HepG2 (cell line): ENCODE data around the gene CABLES2. TPM values are rescaled to one million over a fixed set of nuclear protein-coding genes. Genes with fewer than 3 reads are reported as not detected.
A peak's percentile ranks its signal among the peaks of the same experiment; 100 is the strongest.

Experiments used
- CBFB ChIP-seq: sonication (generic); formaldehyde crosslinking; IDR thresholded peaks from 2 replicates; pipeline ENCODE4 v1.4.0; 2020; ENCODE audit warnings: missing genetic modification reagents
- DMAP1 ChIP-seq: IDR thresholded peaks from 2 replicates; pipeline ENCODE4 v1.6.1; 2016
- GABPB1 ChIP-seq: IDR thresholded peaks from 2 replicates; pipeline ENCODE4 v1.6.1; 2016; ENCODE audit warnings: mild to moderate bottlenecking, missing genetic modification reagents, moderate library complexity, missing compliant biosample characterization
- MAZ ChIP-seq, 2 experiments: sonication (generic) in 1 of 2; formaldehyde crosslinking in 1 of 2; IDR thresholded peaks; 2 replicates each; pipeline versions ENCODE4 v1.5.0 to v1.6.1; 2012 to 2020; ENCODE audit warnings: low read depth in 2 of 2, mild to moderate bottlenecking in 2 of 2, borderline replicate concordance in 1 of 2, improper control_type of control experiment in 1 of 2, low read length in 1 of 2, missing genetic modification reagents in 1 of 2, moderate library complexity in 1 of 2
- MEIS2 ChIP-seq: sonication (generic); formaldehyde crosslinking; IDR thresholded peaks from 2 replicates; pipeline ENCODE4 v1.9.0; 2021; ENCODE audit warnings: mild to moderate bottlenecking, missing genetic modification reagents
- RXRA ChIP-seq: sonication (generic); formaldehyde crosslinking; IDR thresholded peaks from 2 replicates; pipeline ENCODE4 v1.5.1; 2020; ENCODE audit warnings: missing genetic modification reagents
- SMYD3 ChIP-seq: sonication (generic); formaldehyde crosslinking; IDR thresholded peaks from 2 replicates; pipeline ENCODE4 v1.8.1; 2023; ENCODE audit warnings: mild to moderate bottlenecking, missing genetic modification reagents
- SRF ChIP-seq: IDR thresholded peaks from 2 replicates; pipeline ENCODE4 v1.6.1; 2011; ENCODE audit warnings: mild to moderate bottlenecking, low read depth, low read length, moderate library complexity
- TOE1 ChIP-seq: sonication (generic); formaldehyde crosslinking; IDR thresholded peaks from 2 replicates; pipeline ENCODE4 v1.4.0; 2020; ENCODE audit warnings: mild to moderate bottlenecking, missing genetic modification reagents
- ZNF10 ChIP-seq: sonication (generic); formaldehyde crosslinking; IDR thresholded peaks from 2 replicates; pipeline ENCODE4 v1.4.0; 2020; ENCODE audit warnings: mild to moderate bottlenecking, low read depth, missing genetic modification reagents, borderline replicate concordance
- ZNF224 ChIP-seq: sonication (generic); formaldehyde crosslinking; IDR thresholded peaks from 2 replicates; pipeline ENCODE4 v1.5.0; 2020; ENCODE audit warnings: mild to moderate bottlenecking, missing genetic modification reagents
- ZNF256 ChIP-seq: sonication (generic); formaldehyde crosslinking; conservative IDR thresholded peaks from 2 replicates; pipeline ENCODE4 v1.4.0; 2020; ENCODE audit warnings: missing genetic modification reagents
- ZNF460 ChIP-seq: sonication (generic); formaldehyde crosslinking; IDR thresholded peaks from 2 replicates; pipeline ENCODE4 v1.5.1; 2020; ENCODE audit warnings: missing genetic modification reagents, mild to moderate bottlenecking, borderline replicate concordance
- ZNF569 ChIP-seq: sonication (generic); formaldehyde crosslinking; IDR thresholded peaks from 2 replicates; pipeline ENCODE4 v1.5.0; 2020; ENCODE audit warnings: mild to moderate bottlenecking, missing genetic modification reagents, moderate library complexity, borderline replicate concordance
- ZNF652 ChIP-seq: IDR thresholded peaks from 2 replicates; pipeline ENCODE4 v1.6.1; 2016; ENCODE audit warnings: low read depth, borderline replicate concordance
- ZNF737 ChIP-seq: sonication (generic); formaldehyde crosslinking; IDR thresholded peaks from 2 replicates; pipeline ENCODE4 v1.5.0; 2020; ENCODE audit warnings: missing genetic modification reagents, mild to moderate bottlenecking, borderline replicate concordance
- ZNF777 ChIP-seq: sonication (generic); formaldehyde crosslinking; IDR thresholded peaks from 2 replicates; pipeline ENCODE4 v1.4.0; 2020; ENCODE audit warnings: missing genetic modification reagents
- ZNF790 ChIP-seq: sonication (generic); formaldehyde crosslinking; IDR thresholded peaks from 2 replicates; pipeline ENCODE4 v1.8.0; 2022; ENCODE audit warnings: missing genetic modification reagents, mild to moderate bottlenecking, borderline replicate concordance
- ZNF83 ChIP-seq: sonication (generic); formaldehyde crosslinking; IDR thresholded peaks from 2 replicates; pipeline ENCODE4 v1.4.0; 2020; ENCODE audit warnings: missing genetic modification reagents, mild to moderate bottlenecking, borderline replicate concordance
- ZNF879 ChIP-seq: sonication (generic); formaldehyde crosslinking; IDR thresholded peaks from 2 replicates; pipeline ENCODE4 v1.8.1; 2023; ENCODE audit warnings: missing genetic modification reagents
- ZNF883 ChIP-seq: sonication (generic); formaldehyde crosslinking; IDR thresholded peaks from 2 replicates; pipeline ENCODE4 v1.5.1; 2020; ENCODE audit warnings: mild to moderate bottlenecking, missing genetic modification reagents; ENCODE audit errors: not compliant biosample characterization
- ZSCAN22 ChIP-seq: sonication (generic); formaldehyde crosslinking; IDR thresholded peaks from 2 replicates; pipeline ENCODE4 v1.4.0; 2020; ENCODE audit warnings: mild to moderate bottlenecking, missing genetic modification reagents
- polyA plus RNA-seq, 8 experiments: library from polyadenylated mRNA; depleted of rRNA in 3 of 8; stranded (reverse) in 7 of 8; unstranded in 1 of 8; fragments of >200 nt; fragmentation: Illumina TruSeq in 4 of 8; extraction: Trizol in 4 of 8; gene quantifications; 2 replicates each; pipeline versions ENCODE4 v1.2.1 to v1.2.3, GENCODE V29; 2011 to 2016; ENCODE audit warnings: low read depth in 4 of 8, missing spikeins in 1 of 8, mixed read lengths in 1 of 8; ENCODE audit not compliant: insufficient read depth in 1 of 8
- total RNA-seq, 5 experiments: library from RNA; depleted of rRNA; stranded (reverse); fragments of >200 nt; fragmentation: Illumina TruSeq; extraction: Trizol; gene quantifications; 2 replicates each; pipeline ENCODE4 v1.2.3, GENCODE V29; 2016; ENCODE audit warnings: low read depth in 1 of 5
- TF ChIP-seq, protein P1 (sequence below): sonication (generic); formaldehyde crosslinking; IDR thresholded peaks from 2 replicates; pipeline ENCODE4 v1.5.1; 2020; ENCODE audit warnings: missing genetic modification reagents, mild to moderate bottlenecking, borderline replicate concordance
- TF ChIP-seq, protein P2 (sequence below): sonication (generic); formaldehyde crosslinking; IDR thresholded peaks from 2 replicates; pipeline ENCODE4 v1.8.0; 2023; ENCODE audit warnings: mild to moderate bottlenecking, missing genetic modification reagents
- TF ChIP-seq, protein P3 (sequence below): sonication (generic); formaldehyde crosslinking; IDR thresholded peaks from 2 replicates; pipeline ENCODE4 v1.8.0; 2022; ENCODE audit warnings: missing genetic modification reagents, mild to moderate bottlenecking, moderate library complexity, borderline replicate concordance

CABLES2 gene
- total and polyA plus RNA-seq, 2 of the 13 experiments (the other 11 are each of a cell fraction or from before 2014, with no cell fraction given): 5.2 to 9.7 TPM

DNA sequence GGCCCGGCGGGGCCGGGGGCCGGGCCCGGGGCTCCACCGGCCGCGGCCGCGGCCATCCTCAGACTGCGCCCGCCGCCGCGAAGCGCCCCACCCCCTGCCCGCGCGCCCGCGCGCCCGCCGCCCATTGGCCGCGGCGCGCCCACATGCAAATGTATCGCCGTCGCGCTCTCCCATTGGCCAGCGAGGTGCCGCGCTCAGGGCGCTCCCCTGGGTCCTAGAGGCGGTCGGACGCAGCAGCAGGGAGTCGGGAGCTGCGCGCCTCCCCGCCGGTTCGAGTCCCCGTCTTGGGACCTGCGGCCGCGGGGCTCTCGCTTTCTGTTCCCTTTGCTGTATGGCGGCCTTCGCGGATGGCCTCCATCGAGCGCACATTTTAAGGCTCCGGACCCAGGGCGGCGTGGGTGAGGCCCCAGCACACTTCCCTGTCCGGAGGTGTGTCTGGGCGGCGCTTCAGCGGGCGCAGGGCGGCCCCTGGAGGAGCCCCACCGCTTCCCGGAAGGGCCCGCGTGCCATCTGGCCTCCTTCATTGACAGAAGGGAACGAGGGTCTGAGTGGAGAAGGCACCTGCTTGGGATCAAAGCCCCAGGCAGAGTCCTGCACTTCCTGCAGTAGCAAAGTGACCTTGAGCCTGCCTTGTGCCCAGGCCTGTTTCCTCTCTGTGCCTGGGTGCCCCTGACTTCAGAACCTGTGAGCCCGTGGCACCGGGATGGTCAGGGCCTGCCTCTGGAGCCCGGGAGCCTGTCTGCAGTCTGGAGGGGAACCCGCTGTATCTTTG is at the start of gene CABLES2 (continued):
- TF ChIP-seq SRF (no peak), ZNF652 (0 out of 2 replicates have a peak, but pooled peaks have one; percentile 10), ZNF883 (CRISPR knock-in tag) (no peak), ZNF83 (CRISPR knock-in tag) (peak; percentile 88; the same call in 1 of the 2 replicates), ZNF777 (CRISPR knock-in tag) (peak; percentile 47), MAZ (IDR thresholded peaks at IDR 0.05; ENCODE audit: borderline replicate concordance, low read depth, low read length) (0 out of 2 replicates have a peak, but pooled peaks have one; percentile 67), MAZ (CRISPR knock-in tag; IDR thresholded peaks at IDR 0.05; ENCODE audit: low read depth) (peak; percentile 93), DMAP1 (CRISPR knock-in tag) (no peak), ZNF10 (CRISPR knock-in tag) (no peak), MEIS2 (peak; percentile 96), ZNF460 (0 out of 2 replicates have a peak, but pooled peaks have one; percentile 51), ZNF569 (no peak), ZNF737 (CRISPR knock-in tag) (no peak), ZNF224 (CRISPR knock-in tag) (no peak), SMYD3 (CRISPR knock-in tag) (no peak), ZNF879 (CRISPR knock-in tag) (no peak), CBFB (CRISPR knock-in tag) (peak; percentile 91), GABPB1 (CRISPR knock-in tag) (peak; percentile 83), TOE1 (CRISPR knock-in tag) (peak; percentile 59; the same call in 1 of the 2 replicates), RXRA (CRISPR knock-in tag) (peak; percentile 85; the same call in 1 of the 2 replicates), ZNF790 (CRISPR knock-in tag) (no peak), ZNF256 (CRISPR knock-in tag) (peak; percentile 90; the same call in 1 of the 2 replicates), ZSCAN22 (CRISPR knock-in tag) (peak; percentile 78; the same call in 1 of the 2 replicates)
- TF ChIP-seq, protein P1, sequence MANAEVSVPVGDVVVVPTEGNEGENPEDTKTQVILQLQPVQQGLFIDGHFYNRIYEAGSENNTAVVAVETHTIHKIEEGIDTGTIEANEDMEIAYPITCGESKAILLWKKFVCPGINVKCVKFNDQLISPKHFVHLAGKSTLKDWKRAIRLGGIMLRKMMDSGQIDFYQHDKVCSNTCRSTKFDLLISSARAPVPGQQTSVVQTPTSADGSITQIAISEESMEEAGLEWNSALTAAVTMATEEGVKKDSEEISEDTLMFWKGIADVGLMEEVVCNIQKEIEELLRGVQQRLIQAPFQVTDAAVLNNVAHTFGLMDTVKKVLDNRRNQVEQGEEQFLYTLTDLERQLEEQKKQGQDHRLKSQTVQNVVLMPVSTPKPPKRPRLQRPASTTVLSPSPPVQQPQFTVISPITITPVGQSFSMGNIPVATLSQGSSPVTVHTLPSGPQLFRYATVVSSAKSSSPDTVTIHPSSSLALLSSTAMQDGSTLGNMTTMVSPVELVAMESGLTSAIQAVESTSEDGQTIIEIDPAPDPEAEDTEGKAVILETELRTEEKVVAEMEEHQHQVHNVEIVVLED (CRISPR knock-in tag): peak; percentile 74; the same call in 1 of the 2 replicates
- TF ChIP-seq, protein P2, sequence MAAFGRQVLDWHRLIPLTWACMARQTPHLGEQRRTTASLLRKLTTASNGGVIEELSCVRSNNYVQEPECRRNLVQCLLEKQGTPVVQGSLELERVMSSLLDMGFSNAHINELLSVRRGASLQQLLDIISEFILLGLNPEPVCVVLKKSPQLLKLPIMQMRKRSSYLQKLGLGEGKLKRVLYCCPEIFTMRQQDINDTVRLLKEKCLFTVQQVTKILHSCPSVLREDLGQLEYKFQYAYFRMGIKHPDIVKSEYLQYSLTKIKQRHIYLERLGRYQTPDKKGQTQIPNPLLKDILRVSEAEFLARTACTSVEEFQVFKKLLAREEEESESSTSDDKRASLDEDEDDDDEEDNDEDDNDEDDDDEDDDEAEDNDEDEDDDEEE (CRISPR knock-in tag): peak; percentile 77; the same call in 1 of the 2 replicates
- TF ChIP-seq, protein P3, sequence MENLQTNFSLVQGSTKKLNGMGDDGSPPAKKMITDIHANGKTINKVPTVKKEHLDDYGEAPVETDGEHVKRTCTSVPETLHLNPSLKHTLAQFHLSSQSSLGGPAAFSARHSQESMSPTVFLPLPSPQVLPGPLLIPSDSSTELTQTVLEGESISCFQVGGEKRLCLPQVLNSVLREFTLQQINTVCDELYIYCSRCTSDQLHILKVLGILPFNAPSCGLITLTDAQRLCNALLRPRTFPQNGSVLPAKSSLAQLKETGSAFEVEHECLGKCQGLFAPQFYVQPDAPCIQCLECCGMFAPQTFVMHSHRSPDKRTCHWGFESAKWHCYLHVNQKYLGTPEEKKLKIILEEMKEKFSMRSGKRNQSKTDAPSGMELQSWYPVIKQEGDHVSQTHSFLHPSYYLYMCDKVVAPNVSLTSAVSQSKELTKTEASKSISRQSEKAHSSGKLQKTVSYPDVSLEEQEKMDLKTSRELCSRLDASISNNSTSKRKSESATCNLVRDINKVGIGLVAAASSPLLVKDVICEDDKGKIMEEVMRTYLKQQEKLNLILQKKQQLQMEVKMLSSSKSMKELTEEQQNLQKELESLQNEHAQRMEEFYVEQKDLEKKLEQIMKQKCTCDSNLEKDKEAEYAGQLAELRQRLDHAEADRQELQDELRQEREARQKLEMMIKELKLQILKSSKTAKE (CRISPR knock-in tag): no peak
